GM12878 (cell line): ENCODE data around the gene DEK. TPM values are rescaled to one million over a fixed set of nuclear protein-coding genes. Genes with fewer than 3 reads are reported as not detected.
A peak's percentile ranks its signal among the peaks of the same experiment; 100 is the strongest.

ENCODE experiments used
- ATAC-seq: fragments of 200-7000 bp; cut with Tn5 transposase; 3 replicates; pipeline ENCODE4 v1.9.1; 2020; ENCODE audit warnings: mild to moderate bottlenecking, moderate library complexity
- BruUV-seq: library from RNA; stranded (reverse); fragments of 400-500 nt; replicated peaks from 2 replicates; lab custom pipeline; 2021; lab: Mats Ljungman, UMichigan
- CTCF ChIA-PET: fragments of 300-600 bp; sonication (Branson Sonifier 250); formaldehyde crosslinking; extraction: SDS; loops from one replicate; lab custom pipeline; 2021; ENCODE audit warnings: inconsistent platforms; lab: Yijun Ruan, JAX
- POLR2A ChIA-PET: fragments of 350-600 bp; formaldehyde crosslinking; extraction: SDS; loops from one replicate; lab custom pipeline; 2021; ENCODE audit warnings: inconsistent platforms; lab: Charles Lee
- RAD21 ChIA-PET: fragments of 300-600 bp; sonication (Branson Sonifier 250); formaldehyde crosslinking; loops from one replicate; lab custom pipeline; 2023; ENCODE audit warnings: antibody characterized with exemption; ENCODE audit not compliant: unreplicated experiment; lab: Charles Lee
- SMC1A ChIA-PET: fragments of 300-600 bp; sonication (Branson Sonifier 250); formaldehyde crosslinking; loops from one replicate; lab custom pipeline; 2023; ENCODE audit not compliant: unreplicated experiment, uncharacterized antibody; lab: Charles Lee
- DNase-seq: peaks from one replicate; pipeline ENCODE4 v3.0.0-alpha.2; 2011; ENCODE audit warnings: low read depth, low spot score
- FAIRE-seq: peaks from 3 replicates; lab custom pipeline; 2011; peaks lifted over from hg19 to GRCh38; lab: Jason Lieb, UNC
- H2AFZ ChIP-seq: 2 replicates; pipeline ENCODE4 v1.6.0; 2011; ENCODE audit warnings: low read depth, low read length, control low read depth; ENCODE audit not compliant: control insufficient read depth
- H3K27ac ChIP-seq: 2 replicates; pipeline ENCODE4 v1.5.1; 2011; ENCODE audit warnings: control low read depth; ENCODE audit not compliant: control insufficient read depth, insufficient read depth
- H3K27me3 ChIP-seq, 2 experiments: replicated peaks in 1 of 2; 2 replicates each; pipeline versions ENCODE4 v1.6.0 to v1.6.1; 2011; ENCODE audit warnings: low read length in 1 of 2; ENCODE audit not compliant: control insufficient read depth in 2 of 2, insufficient read depth in 2 of 2
- H3K36me3 ChIP-seq, 2 experiments: 2 replicates each; pipeline ENCODE4 v1.5.1; 2011; ENCODE audit warnings: low read length in 1 of 2; ENCODE audit not compliant: control insufficient read depth in 2 of 2, insufficient read depth in 2 of 2
- H3K4me1 ChIP-seq: 2 replicates; pipeline ENCODE4 v1.6.1; 2011; ENCODE audit warnings: mild to moderate bottlenecking, low read length, moderate library complexity, mixed read lengths; ENCODE audit not compliant: control insufficient read depth, insufficient read depth
- H3K4me2 ChIP-seq: 2 replicates; pipeline ENCODE4 v1.6.0; 2011; ENCODE audit warnings: control low read depth; ENCODE audit not compliant: control insufficient read depth, insufficient read depth
- H3K4me3 ChIP-seq: fragments of 200-600 bp; sonication (generic); 2 replicates; pipeline ENCODE4 v1.5.1; 2016
- H3K79me2 ChIP-seq: 2 replicates; pipeline ENCODE4 v1.6.0; 2011; ENCODE audit warnings: low read length; ENCODE audit not compliant: control insufficient read depth, insufficient read depth
- H3K9ac ChIP-seq: 2 replicates; pipeline ENCODE4 v1.8.0; 2011; ENCODE audit warnings: low read length, control low read depth, mixed read lengths; ENCODE audit not compliant: control insufficient read depth, insufficient read depth
- H3K9me3 ChIP-seq: replicated peaks from 3 replicates; pipeline ENCODE4 v1.5.1; 2011; ENCODE audit warnings: mild to moderate bottlenecking, low read length; ENCODE audit not compliant: control insufficient read depth, insufficient read depth
- H4K20me1 ChIP-seq: 2 replicates; pipeline ENCODE4 v1.6.0; 2011; ENCODE audit not compliant: control insufficient read depth, insufficient read depth
- YY1 ChIP-seq: IDR thresholded peaks from 2 replicates; pipeline ENCODE4 v1.6.1; 2011; ENCODE audit warnings: low read depth, mild to moderate bottlenecking, low read length
- WGBS: methylation state at CpG from one replicate; pipeline ENCODE4 v1.1.6; 2016; ENCODE audit warnings: low lambda C conversion rate; ENCODE audit not compliant: insufficient replicate concordance, insufficient coverage; ENCODE audit errors: missing lambda C conversion rate; 5-methylcytosine and 5-hydroxymethylcytosine counted together
- in situ Hi-C: fragments of 300-500 bp; cut with MboI; formaldehyde crosslinking; loops from 9 replicates; pipeline ENCODE4 v1.14.3; 2018; ENCODE audit warnings: mixed read lengths
- intact Hi-C: fragments of 100-400 bp; cut with micrococcal nuclease; formaldehyde crosslinking; loops from one replicate; pipeline ENCODE4 v1.14.2; 2022; ENCODE audit not compliant: unreplicated experiment
- polyA plus RNA-seq, 11 experiments: library from polyadenylated mRNA; depleted of rRNA in 4 of 11; unstranded in 6 of 11; stranded (reverse) in 5 of 11; fragments of >200 nt; fragmentation: Nextera tagmentation in 4 of 11; fragmentation: Illumina TruSeq in 1 of 11; extraction: Ambion mirVana in 4 of 11; extraction: Trizol in 1 of 11; gene quantifications; 1 replicate in 1 of 11; 2 replicates in 10 of 11; pipeline versions ENCODE4 v1.2.1 to v1.2.3, GENCODE V29; 2011 to 2016; ENCODE audit warnings: inconsistent platforms in 2 of 11, missing spikeins in 2 of 11, low read depth in 1 of 11
- total RNA-seq, 4 experiments: library from RNA; depleted of rRNA in 3 of 4; stranded (reverse); fragments of >200 nt in 3 of 4; fragmentation: Illumina TruSeq in 1 of 4; extraction: Trizol in 1 of 4; gene quantifications; 2 replicates each; pipeline versions ENCODE4 v1.2.1 to v1.2.3, GENCODE V29; 2013 to 2021
- TF ChIP-seq, protein P1 (sequence below): IDR thresholded peaks from 2 replicates; pipeline ENCODE4 v1.6.1; 2012; ENCODE audit warnings: low read length, inconsistent platforms

DEK gene
- total and polyA plus RNA-seq, 10 of the 15 experiments (the other 5 are each of a cell fraction or from before 2014, with no cell fraction given), result 111 to 346 (median 196) TPM

GRCh38 chr6:18242062-18242851, 22.1 kb downstream of the DEK start:
- peaks cover 30% of the 10 kb centered on the region for H3K79me2 ChIP-seq
- BruUV-seq, result no TSS peak
- no peak overlapping the region for H3K4me2 ChIP-seq
- FAIRE-seq (no peak), DNase-seq (no peak), ATAC-seq (no peak)
- POLR2A ChIA-PET, result interaction anchor here (0.6 to 1.2 kb wide), 3 partner anchors 10 to 87 kb away, joined by 3 to 5 read pairs (median 3); partner anchors contain the start of genes KDM1B and TPMT
- CTCF ChIA-PET, result interaction anchor here (0.8 to 1.4 kb wide), 2 partner anchors 12 to 60 kb away, joined by 3 read pairs; no protein-coding TSS in a partner anchor
- peaks cover 7% of the 10 kb centered on the region for H3K4me1 ChIP-seq
- H3K9me3 ChIP-seq, result peaks cover 6% of the 10 kb centered on the region
- intact Hi-C loops (no loop called here), in situ Hi-C loops (no loop called here)
- WGBS, result 69% methylated on average over 11 of the region's 11 CpGs
- RAD21 ChIA-PET, result interaction anchor here (1.1 to 2.1 kb wide), 2 partner anchors 17 to 20 kb away, joined by 4 to 17 read pairs; no protein-coding TSS in a partner anchor
- no peaks in the 10 kb centered on the region; the same call in 1 of the 2 replicates for H4K20me1 ChIP-seq
- no peak overlapping the region; the same call in 1 of the 2 replicates for H3K27ac ChIP-seq
- TF ChIP-seq, protein P1, sequence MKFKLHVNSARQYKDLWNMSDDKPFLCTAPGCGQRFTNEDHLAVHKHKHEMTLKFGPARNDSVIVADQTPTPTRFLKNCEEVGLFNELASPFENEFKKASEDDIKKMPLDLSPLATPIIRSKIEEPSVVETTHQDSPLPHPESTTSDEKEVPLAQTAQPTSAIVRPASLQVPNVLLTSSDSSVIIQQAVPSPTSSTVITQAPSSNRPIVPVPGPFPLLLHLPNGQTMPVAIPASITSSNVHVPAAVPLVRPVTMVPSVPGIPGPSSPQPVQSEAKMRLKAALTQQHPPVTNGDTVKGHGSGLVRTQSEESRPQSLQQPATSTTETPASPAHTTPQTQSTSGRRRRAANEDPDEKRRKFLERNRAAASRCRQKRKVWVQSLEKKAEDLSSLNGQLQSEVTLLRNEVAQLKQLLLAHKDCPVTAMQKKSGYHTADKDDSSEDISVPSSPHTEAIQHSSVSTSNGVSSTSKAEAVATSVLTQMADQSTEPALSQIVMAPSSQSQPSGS, result no peak
- TF ChIP-seq YY1, result 0 out of 2 replicates have a peak, but pooled peaks have one; percentile 26
- peaks cover 6 to 38% of the 10 kb centered on the region in 2 experiments for H3K36me3 ChIP-seq
- H2AFZ ChIP-seq, result no peak overlapping the region
- no peak overlapping the region for H3K4me3 ChIP-seq
- no peak overlapping the region for H3K9ac ChIP-seq
- SMC1A ChIA-PET, result interaction anchor here (0.6 to 3.8 kb wide), 7 partner anchors 10 to 86 kb away, joined by 3 to 18 read pairs (median 7); no protein-coding TSS in a partner anchor
- no peaks in the 10 kb centered on the region for H3K27me3 ChIP-seq
